D721Med (cell line): Measurements from ENCODE around the gene NEO1.

Source experiments
- DNase-seq: peaks from one replicate; pipeline ENCODE4 v3.0.0; 2011; ENCODE audit warnings: low spot score; ENCODE audit not compliant: insufficient read length
- FAIRE-seq: peaks from 2 replicates; lab custom pipeline; 2011; peaks lifted over from hg19 to GRCh38; lab: Jason Lieb, UNC
- CTCF ChIP-seq: IDR thresholded peaks from 2 replicates; pipeline ENCODE4 v1.5.1; 2012; ENCODE audit warnings: mild to moderate bottlenecking, control low read depth; ENCODE audit not compliant: insufficient read depth; ENCODE audit errors: missing control alignments

The NEO1 gene

DNA sequence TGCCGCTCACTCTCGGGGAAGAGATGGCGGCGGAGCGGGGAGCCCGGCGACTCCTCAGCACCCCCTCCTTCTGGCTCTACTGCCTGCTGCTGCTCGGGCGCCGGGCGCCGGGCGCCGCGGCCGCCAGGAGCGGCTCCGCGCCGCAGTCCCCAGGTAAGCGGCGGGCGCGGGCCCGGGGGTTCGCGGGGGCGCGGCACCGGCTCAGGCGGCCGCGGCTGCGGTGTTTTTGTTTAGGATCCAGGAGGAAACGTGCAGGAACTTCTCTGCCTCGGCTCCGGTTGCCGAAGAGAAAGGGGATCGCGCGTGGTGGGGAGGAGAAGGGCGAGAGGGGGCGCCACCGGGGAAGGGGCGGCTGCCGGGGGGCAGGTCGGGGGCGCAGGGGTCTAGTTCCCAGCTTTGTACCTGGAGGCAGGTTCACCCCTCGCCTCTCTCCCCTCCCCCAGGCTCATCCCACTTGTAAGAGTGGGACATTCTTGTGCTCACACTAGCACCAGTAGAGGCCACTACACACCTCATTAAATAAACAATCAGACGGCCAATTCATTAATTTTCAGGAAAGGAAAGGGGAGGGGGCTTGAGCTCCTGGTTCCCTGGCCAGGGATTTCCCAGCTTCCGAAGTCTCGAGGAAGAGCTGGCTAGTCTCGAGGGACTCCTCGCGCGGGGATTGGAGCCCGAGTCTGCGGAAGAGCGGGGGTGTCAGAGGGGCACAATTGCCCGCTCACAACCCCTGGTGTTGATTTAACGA lies 562 bp downstream of the NEO1 start:
- TF ChIP-seq CTCF, result peak; percentile 30
- DNase-seq (no peak), FAIRE-seq (no peak)

GRCh38 chr15:73053398-73053723 lies 1.1 kb downstream of the NEO1 start:
- no peak for TF ChIP-seq CTCF
- no peak for DNase-seq
- FAIRE-seq, result peak; percentile 6

DNA sequence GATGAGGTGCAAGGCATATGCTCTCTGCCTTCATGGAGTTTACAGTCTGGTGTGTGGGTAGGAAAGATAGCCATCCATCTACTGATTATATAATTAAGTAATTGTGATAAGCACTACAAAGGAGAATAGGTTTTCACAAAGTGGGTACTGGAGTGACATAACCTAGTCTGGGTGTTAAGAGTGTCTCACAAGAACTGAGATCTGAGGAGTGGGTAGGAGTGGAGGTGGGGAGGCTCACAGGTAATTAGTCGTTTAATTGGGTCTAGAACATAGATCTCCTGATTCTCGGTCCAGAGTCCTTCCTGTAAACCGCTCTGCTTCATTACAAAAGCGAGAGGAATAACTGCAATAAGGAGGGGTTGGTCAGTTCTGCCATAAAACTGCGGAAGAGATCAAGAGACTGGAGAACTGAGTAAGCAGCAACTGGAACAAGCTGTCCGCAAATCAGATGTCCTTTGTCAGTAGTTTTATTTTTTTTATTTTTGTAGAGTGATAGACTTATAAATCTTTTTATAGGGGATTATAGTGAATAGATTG lies 2.2 kb downstream of the NEO1 start:
- no peak for TF ChIP-seq CTCF
- DNase-seq (no peak), FAIRE-seq (no peak)

GRCh38 chr15:73056460-73056859 lies 4.2 kb downstream of the NEO1 start:
- DNase-seq (no peak), FAIRE-seq (no peak)
- no peak for TF ChIP-seq CTCF

- DNase-seq (no peak), FAIRE-seq (no peak)
- TF ChIP-seq CTCF, result no peak
These were observed 6.2 kb downstream of the NEO1 start for GRCh38 chr15:73058437-73058836.

GRCh38 chr15:73065114-73065513 lies 12.9 kb downstream of the NEO1 start:
- DNase-seq (no peak), FAIRE-seq (no peak)
- no peak for TF ChIP-seq CTCF

- no peak for DNase-seq
- FAIRE-seq, result no peak
- no peak for TF ChIP-seq CTCF
These were observed 16.8 kb downstream of the NEO1 start for GRCh38 chr15:73069109-73069508.
